HCT116 (cell line): ENCODE results near the gene CCDC15. TPM values are rescaled to one million over a fixed set of nuclear protein-coding genes. Genes with fewer than 3 reads are reported as not detected.
A peak's percentile ranks its signal among the peaks of the same experiment; 100 is the strongest.

Experiments used
- ATAC-seq: fragments of 200-7000 bp; cut with Tn5 transposase; 2 replicates; pipeline ENCODE4 v1.9.1; 2020; ENCODE audit warnings: mild to moderate bottlenecking, moderate library complexity
- BruUV-seq: library from RNA; stranded (reverse); fragments of 400-500 nt; replicated peaks from 2 replicates; lab custom pipeline; 2021; lab: Mats Ljungman, UMichigan
- CTCF ChIA-PET: fragments of 300-600 bp; sonication (Branson Sonifier 250); formaldehyde crosslinking; loops from one replicate; lab custom pipeline; 2021; ENCODE audit warnings: antibody characterized with exemption; lab: Charles Lee
- POLR2A ChIA-PET: fragments of 300-600, 350-600 bp; sonication (Branson Sonifier 250); formaldehyde crosslinking; loops from one replicate; lab custom pipeline; 2021; ENCODE audit warnings: antibody characterized with exemption; lab: Charles Lee
- RAD21 ChIA-PET, 2 experiments: fragments of 300-600 bp; sonication (Branson Sonifier 250); formaldehyde crosslinking; loops; one replicate each; lab custom pipeline; 2023; ENCODE audit warnings: low total read pairs in 2 of 2; ENCODE audit not compliant: uncharacterized antibody in 2 of 2, unreplicated experiment in 2 of 2, low non-redundant PET in 1 of 2; lab: Charles Lee
- DNase-seq: peaks from one replicate; pipeline ENCODE4 v3.0.0-alpha.2; 2010; ENCODE audit warnings: low read depth, low spot score
- H2AFZ ChIP-seq: fragments of 200-600 bp; shearing (Covaris generic), sonication (generic); 2 replicates; pipeline ENCODE4 v1.6.1; 2017; ENCODE audit warnings: low read depth, mixed run types, mixed read lengths, antibody characterized with exemption, low read length; ENCODE audit not compliant: poor library complexity, severe bottlenecking
- H3K27ac ChIP-seq: 2 replicates; pipeline ENCODE4 v1.5.1; 2012; ENCODE audit warnings: low read depth, low read length
- H3K27me3 ChIP-seq: fragments of 200-600 bp; sonication (generic); 2 replicates; pipeline ENCODE4 v1.6.1; 2016; ENCODE audit warnings: mixed run types, low read length, mixed read lengths; ENCODE audit not compliant: insufficient read depth
- H3K36me3 ChIP-seq, 2 experiments: fragments of 200-500 bp in 1 of 2; fragments of 200-600 bp in 1 of 2; sonication (Bioruptor generic) in 1 of 2; sonication (generic) in 1 of 2; 2 replicates each; pipeline versions ENCODE4 v1.5.1 to v1.6.1; 2014 to 2016; ENCODE audit warnings: low read length in 2 of 2, inconsistent platforms in 1 of 2, mixed read lengths in 1 of 2, mixed run types in 1 of 2; ENCODE audit not compliant: insufficient read depth in 2 of 2, control insufficient read depth in 1 of 2
- H3K4me1 ChIP-seq, 2 experiments: fragments of 200-600 bp in 1 of 2; sonication (generic) in 1 of 2; 2 replicates each; pipeline versions ENCODE4 v1.5.1 to v1.6.1; 2012 to 2017; ENCODE audit warnings: low read length in 2 of 2, inconsistent platforms in 1 of 2, mild to moderate bottlenecking in 1 of 2, mixed read lengths in 1 of 2, mixed run types in 1 of 2, moderate library complexity in 1 of 2; ENCODE audit not compliant: insufficient read depth in 2 of 2, control insufficient read depth in 1 of 2
- H3K4me2 ChIP-seq: fragments of 200-600 bp; sonication (generic); 2 replicates; pipeline ENCODE4 v1.6.1; 2017; ENCODE audit warnings: mixed run types, low read length, mixed read lengths
- H3K4me3 ChIP-seq, 2 experiments: fragments of 200-600 bp in 1 of 2; sonication (generic) in 1 of 2; replicated peaks in 1 of 2; 2 replicates each; pipeline ENCODE4 v1.5.1; 2011 to 2016; ENCODE audit warnings: low read length in 2 of 2, control low read depth in 1 of 2, low read depth in 1 of 2, mild to moderate bottlenecking in 1 of 2, mixed read lengths in 1 of 2, mixed run types in 1 of 2
- H3K79me2 ChIP-seq: fragments of 200-600 bp; sonication (generic); 2 replicates; pipeline ENCODE4 v1.6.1; 2017; ENCODE audit warnings: mild to moderate bottlenecking, mixed run types, low read length, moderate library complexity, mixed read lengths; ENCODE audit not compliant: insufficient read depth
- H3K9ac ChIP-seq: fragments of 200-600 bp; sonication (generic); 2 replicates; pipeline ENCODE4 v1.6.1; 2016; ENCODE audit warnings: low read length, mixed read lengths
- H3K9me2 ChIP-seq: fragments of 200-600 bp; sonication (generic), shearing (Covaris generic); 2 replicates; pipeline ENCODE4 v1.6.1; 2017; ENCODE audit warnings: mixed run types, mild to moderate bottlenecking, moderate library complexity; ENCODE audit not compliant: insufficient read depth
- H3K9me3 ChIP-seq, 2 experiments: fragments of 200-500 bp in 1 of 2; fragments of 200-600 bp in 1 of 2; sonication (Bioruptor generic) in 1 of 2; sonication (generic) in 1 of 2; 2 replicates each; pipeline ENCODE4 v1.6.1; 2014 to 2017; ENCODE audit warnings: low read length in 2 of 2, mixed read lengths in 2 of 2, inconsistent platforms in 1 of 2, low read depth in 1 of 2, mild to moderate bottlenecking in 1 of 2, mixed run types in 1 of 2, moderate library complexity in 1 of 2; ENCODE audit not compliant: control insufficient read depth in 1 of 2, insufficient read depth in 1 of 2
- H4K20me1 ChIP-seq: fragments of 200-600 bp; sonication (generic), shearing (Covaris generic); 2 replicates; pipeline ENCODE4 v1.6.1; 2017; ENCODE audit warnings: mixed run types, mild to moderate bottlenecking, moderate library complexity; ENCODE audit not compliant: insufficient read depth
- ATF3 ChIP-seq: IDR thresholded peaks from 2 replicates; pipeline ENCODE4 v1.6.1; 2012
- CTCF ChIP-seq, 3 experiments: fragments of 200-600 bp in 1 of 3; sonication (generic) in 1 of 3; IDR thresholded peaks in 2 of 3; conservative IDR thresholded peaks in 1 of 3; 2 replicates each; pipeline ENCODE4 v1.5.1; 2012 to 2017; ENCODE audit warnings: low read depth in 2 of 3, low read length in 2 of 3, antibody characterized with exemption in 1 of 3, borderline replicate concordance in 1 of 3, control low read depth in 1 of 3, mild to moderate bottlenecking in 1 of 3, mixed read lengths in 1 of 3, mixed run types in 1 of 3, moderate library complexity in 1 of 3; ENCODE audit not compliant: insufficient read depth in 1 of 3
- EZH2 ChIP-seq: fragments of 200-600 bp; sonication (generic); IDR thresholded peaks from 2 replicates; pipeline ENCODE4 v1.6.1; 2017; ENCODE audit warnings: antibody characterized with exemption, mixed run types
- EZH2phosphoT487 ChIP-seq: fragments of 200-600 bp; IDR thresholded peaks from 2 replicates; pipeline ENCODE4 v1.6.1; 2018; ENCODE audit warnings: antibody characterized with exemption, borderline replicate concordance
- FOSL1 ChIP-seq: IDR thresholded peaks from 2 replicates; pipeline ENCODE4 v1.6.1; 2012; ENCODE audit warnings: low read depth
- POLR2AphosphoS5 ChIP-seq: IDR thresholded peaks from 2 replicates; pipeline ENCODE4 v1.6.1; 2011; ENCODE audit warnings: mild to moderate bottlenecking, low read depth, low read length, moderate library complexity
- RAD21 ChIP-seq: IDR thresholded peaks from 2 replicates; pipeline ENCODE4 v1.6.1; 2012; ENCODE audit warnings: low read depth, mild to moderate bottlenecking
- REST ChIP-seq: IDR thresholded peaks from 2 replicates; pipeline ENCODE4 v1.6.1; 2012; ENCODE audit warnings: low read depth
- SIN3A ChIP-seq: IDR thresholded peaks from 2 replicates; pipeline ENCODE4 v1.6.1; 2012; ENCODE audit warnings: low read depth
- SP1 ChIP-seq: IDR thresholded peaks from 2 replicates; pipeline ENCODE4 v1.6.1; 2012; ENCODE audit warnings: low read depth
- ZFX ChIP-seq: fragments of 450-650 bp; IDR thresholded peaks from 2 replicates; pipeline ENCODE4 v1.6.1; 2017
- intact Hi-C: fragments of 100-400 bp; cut with micrococcal nuclease; formaldehyde crosslinking; loops from 2 replicates; pipeline ENCODE4 v1.10.0; 2022
- total RNA-seq: library from RNA; stranded (reverse); gene quantifications from one replicate; pipeline ENCODE4 v1.2.1, GENCODE V29; 2021; ENCODE audit not compliant: unreplicated experiment
- TF ChIP-seq, protein P1 (sequence below): IDR thresholded peaks from 2 replicates; pipeline ENCODE4 v1.6.1; 2012

Gene CCDC15
- total RNA-seq, 1 experiment from 2014 or later: 2.4 TPM

DNA sequence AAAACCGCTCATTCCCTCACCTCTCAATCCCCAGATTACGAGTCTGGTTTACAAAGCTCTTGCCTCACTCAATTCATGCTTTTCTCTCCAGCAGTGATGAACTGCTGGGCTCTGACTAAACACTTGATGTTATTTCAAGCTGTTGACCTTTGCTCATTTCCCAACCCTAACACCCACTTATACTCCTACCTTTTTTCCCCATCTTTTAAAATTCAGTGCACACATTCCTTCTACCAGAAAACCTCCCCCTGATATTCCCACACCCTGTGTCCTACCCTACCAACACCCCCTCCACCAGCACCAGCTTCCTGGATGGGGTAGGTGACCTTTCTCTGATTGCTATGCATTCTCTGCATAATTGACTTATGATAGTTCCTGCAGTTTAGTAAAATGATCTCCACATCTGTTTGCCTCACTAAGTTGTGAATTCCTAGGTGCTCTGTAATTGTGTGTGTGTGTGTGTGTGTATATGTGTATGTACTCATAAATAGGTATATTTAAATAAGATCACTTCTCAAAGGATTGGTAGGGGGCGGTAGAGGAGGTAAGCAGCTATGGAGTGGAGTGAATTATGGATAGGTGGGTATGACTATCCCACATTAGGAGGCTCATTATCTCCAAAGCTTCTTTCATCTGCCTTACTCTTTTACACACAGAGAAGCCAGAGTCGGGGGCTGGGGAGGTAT lies 19.0 kb upstream of the CCDC15 start:
- Histone ChIP-seq H3K4me1 (peaks cover 0 to 5% of the 10 kb centered on the region in 2 experiments; a peak in 1 of 4 replicates), H4K20me1 (no peaks in the 10 kb centered on the region), H3K9me2 (no peaks in the 10 kb centered on the region), H3K79me2 (no peaks in the 10 kb centered on the region), H3K4me2 (peak overlapping the region; percentile 4; the same call in 1 of the 2 replicates), H3K27me3 (no peaks in the 10 kb centered on the region), H3K27ac (no peak overlapping the region), H3K9ac (no peak overlapping the region), H2AFZ (no peak overlapping the region), H3K36me3 (no peaks in the 10 kb centered on the region), H3K4me3 (no peak overlapping the region), H3K9me3 (no peaks in the 10 kb centered on the region)
- peak; percentile 68 for ATAC-seq
- RAD21 ChIA-PET: no interaction called here
- no peak for DNase-seq
- TF ChIP-seq, protein P1, sequence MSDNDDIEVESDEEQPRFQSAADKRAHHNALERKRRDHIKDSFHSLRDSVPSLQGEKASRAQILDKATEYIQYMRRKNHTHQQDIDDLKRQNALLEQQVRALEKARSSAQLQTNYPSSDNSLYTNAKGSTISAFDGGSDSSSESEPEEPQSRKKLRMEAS: no peak
- TF ChIP-seq EZH2 (no peak), REST (no peak), POLR2AphosphoS5 (no peak), SP1 (no peak), FOSL1 (no peak), SIN3A (no peak), CTCF (IDR thresholded peaks at IDR 0.05 in 2 of 3, conservative IDR thresholded peaks at IDR 0.05 in 1 of 3; ENCODE audit: borderline replicate concordance in 1 of 3, insufficient read depth in 1 of 3, low read depth in 2 of 3, low read length in 2 of 3) (peak in 2 of 3 experiments; percentile 8 to 42; a peak in 3 of 6 replicates), ZFX (no peak), EZH2phosphoT487 (no peak), ATF3 (no peak), RAD21 (0 out of 2 replicates have a peak, but pooled peaks have one; percentile 8)
- no TSS peak for BruUV-seq
- POLR2A ChIA-PET: interaction anchor here (1.4 kb wide), 1 partner anchor 59 kb away, joined by 4 read pairs; no protein-coding TSS in a partner anchor
- intact Hi-C loops: no loop called here
- CTCF ChIA-PET: no interaction called here
